GM12878 (cell line): ENCODE measurements around the gene LDHA. TPM values are rescaled to one million over a fixed set of nuclear protein-coding genes. Genes with fewer than 3 reads are reported as not detected.

Source experiments
- ATAC-seq: fragments of 200-7000 bp; cut with Tn5 transposase; 3 replicates; pipeline ENCODE4 v1.9.1; 2020; ENCODE audit warnings: mild to moderate bottlenecking, moderate library complexity
- BruUV-seq: library from RNA; stranded (reverse); fragments of 400-500 nt; replicated peaks from 2 replicates; lab custom pipeline; 2021; lab: Mats Ljungman, UMichigan
- CTCF ChIA-PET: fragments of 300-600 bp; sonication (Branson Sonifier 250); formaldehyde crosslinking; extraction: SDS; loops from one replicate; lab custom pipeline; 2021; ENCODE audit warnings: inconsistent platforms; lab: Yijun Ruan, JAX
- POLR2A ChIA-PET: fragments of 350-600 bp; formaldehyde crosslinking; extraction: SDS; loops from one replicate; lab custom pipeline; 2021; ENCODE audit warnings: inconsistent platforms; lab: Charles Lee
- RAD21 ChIA-PET: fragments of 300-600 bp; sonication (Branson Sonifier 250); formaldehyde crosslinking; loops from one replicate; lab custom pipeline; 2023; ENCODE audit warnings: antibody characterized with exemption; ENCODE audit not compliant: unreplicated experiment; lab: Charles Lee
- SMC1A ChIA-PET: fragments of 300-600 bp; sonication (Branson Sonifier 250); formaldehyde crosslinking; loops from one replicate; lab custom pipeline; 2023; ENCODE audit not compliant: unreplicated experiment, uncharacterized antibody; lab: Charles Lee
- DNase-seq: peaks from one replicate; pipeline ENCODE4 v3.0.0-alpha.2; 2011; ENCODE audit warnings: low read depth, low spot score
- FAIRE-seq: peaks from 3 replicates; lab custom pipeline; 2011; peaks lifted over from hg19 to GRCh38; lab: Jason Lieb, UNC
- H2AFZ ChIP-seq: 2 replicates; pipeline ENCODE4 v1.6.0; 2011; ENCODE audit warnings: low read depth, low read length, control low read depth; ENCODE audit not compliant: control insufficient read depth
- H3K27ac ChIP-seq: 2 replicates; pipeline ENCODE4 v1.5.1; 2011; ENCODE audit warnings: control low read depth; ENCODE audit not compliant: control insufficient read depth, insufficient read depth
- H3K27me3 ChIP-seq, 2 experiments: replicated peaks in 1 of 2; 2 replicates each; pipeline versions ENCODE4 v1.6.0 to v1.6.1; 2011; ENCODE audit warnings: low read length in 1 of 2; ENCODE audit not compliant: control insufficient read depth in 2 of 2, insufficient read depth in 2 of 2
- H3K36me3 ChIP-seq, 2 experiments: 2 replicates each; pipeline ENCODE4 v1.5.1; 2011; ENCODE audit warnings: low read length in 1 of 2; ENCODE audit not compliant: control insufficient read depth in 2 of 2, insufficient read depth in 2 of 2
- H3K4me1 ChIP-seq: 2 replicates; pipeline ENCODE4 v1.6.1; 2011; ENCODE audit warnings: mild to moderate bottlenecking, low read length, moderate library complexity, mixed read lengths; ENCODE audit not compliant: control insufficient read depth, insufficient read depth
- H3K4me2 ChIP-seq: 2 replicates; pipeline ENCODE4 v1.6.0; 2011; ENCODE audit warnings: control low read depth; ENCODE audit not compliant: control insufficient read depth, insufficient read depth
- H3K4me3 ChIP-seq: fragments of 200-600 bp; sonication (generic); 2 replicates; pipeline ENCODE4 v1.5.1; 2016
- H3K79me2 ChIP-seq: 2 replicates; pipeline ENCODE4 v1.6.0; 2011; ENCODE audit warnings: low read length; ENCODE audit not compliant: control insufficient read depth, insufficient read depth
- H3K9ac ChIP-seq: 2 replicates; pipeline ENCODE4 v1.8.0; 2011; ENCODE audit warnings: low read length, control low read depth, mixed read lengths; ENCODE audit not compliant: control insufficient read depth, insufficient read depth
- H3K9me3 ChIP-seq: replicated peaks from 3 replicates; pipeline ENCODE4 v1.5.1; 2011; ENCODE audit warnings: mild to moderate bottlenecking, low read length; ENCODE audit not compliant: control insufficient read depth, insufficient read depth
- H4K20me1 ChIP-seq: 2 replicates; pipeline ENCODE4 v1.6.0; 2011; ENCODE audit not compliant: control insufficient read depth, insufficient read depth
- MLLT1 ChIP-seq: fragments of 450-650 bp; IDR thresholded peaks from 2 replicates; pipeline ENCODE4 v1.6.1; 2016; ENCODE audit warnings: mild to moderate bottlenecking
- SMAD5 ChIP-seq: IDR thresholded peaks from 2 replicates; pipeline ENCODE4 v1.6.1; 2016; ENCODE audit warnings: antibody characterized with exemption, low read depth
- ZBTB40 ChIP-seq: fragments of 450-650 bp; IDR thresholded peaks from 2 replicates; pipeline ENCODE4 v1.6.1; 2016; ENCODE audit warnings: mild to moderate bottlenecking, moderate library complexity, borderline replicate concordance
- WGBS: methylation state at CpG from one replicate; pipeline ENCODE4 v1.1.6; 2016; ENCODE audit warnings: low lambda C conversion rate; ENCODE audit not compliant: insufficient replicate concordance, insufficient coverage; ENCODE audit errors: missing lambda C conversion rate; 5-methylcytosine and 5-hydroxymethylcytosine counted together
- in situ Hi-C: fragments of 300-500 bp; cut with MboI; formaldehyde crosslinking; loops from 9 replicates; pipeline ENCODE4 v1.14.3; 2018; ENCODE audit warnings: mixed read lengths
- intact Hi-C: fragments of 100-400 bp; cut with micrococcal nuclease; formaldehyde crosslinking; loops from one replicate; pipeline ENCODE4 v1.14.2; 2022; ENCODE audit not compliant: unreplicated experiment
- polyA plus RNA-seq, 11 experiments: library from polyadenylated mRNA; depleted of rRNA in 4 of 11; unstranded in 6 of 11; stranded (reverse) in 5 of 11; fragments of >200 nt; fragmentation: Nextera tagmentation in 4 of 11; fragmentation: Illumina TruSeq in 1 of 11; extraction: Ambion mirVana in 4 of 11; extraction: Trizol in 1 of 11; gene quantifications; 1 replicate in 1 of 11; 2 replicates in 10 of 11; pipeline versions ENCODE4 v1.2.1 to v1.2.3, GENCODE V29; 2011 to 2016; ENCODE audit warnings: inconsistent platforms in 2 of 11, missing spikeins in 2 of 11, low read depth in 1 of 11
- total RNA-seq, 4 experiments: library from RNA; depleted of rRNA in 3 of 4; stranded (reverse); fragments of >200 nt in 3 of 4; fragmentation: Illumina TruSeq in 1 of 4; extraction: Trizol in 1 of 4; gene quantifications; 2 replicates each; pipeline versions ENCODE4 v1.2.1 to v1.2.3, GENCODE V29; 2013 to 2021

The LDHA gene
- total and polyA plus RNA-seq, 10 of the 15 experiments (the other 5 are each of a cell fraction or from before 2014, with no cell fraction given): 773 to 2,300 (median 1,367) TPM

GRCh38 chr11:18393581-18394274, 635 bp upstream of the LDHA start:
- H2AFZ ChIP-seq: peak overlapping the region; percentile 97
- ChIA-PET SMC1A (interaction anchor here (0.6 to 7.1 kb wide), 5 partner anchors 10 to 239 kb away, joined by 3 to 83 read pairs (median 37); partner anchors contain the start of gene HPS5), CTCF (interaction anchor here (1.6 to 4.3 kb wide), 3 partner anchors 9 to 150 kb away, joined by 7 to 31 read pairs (median 8); partner anchors contain the start of gene HPS5), POLR2A (interaction anchor here (0.8 to 7.0 kb wide), 8 partner anchors 8 to 375 kb away, joined by 3 to 95 read pairs (median 6); partner anchors contain the start of genes GTF2H1, HPS5 and TSG101), RAD21 (interaction anchor here (0.6 to 6.2 kb wide), 11 partner anchors 10 to 240 kb away, joined by 3 to 39 read pairs (median 5); partner anchors contain the start of genes HPS5 and SPTY2D1)
- TF ChIP-seq ZBTB40: peak; percentile 33; the same call in 1 of the 2 replicates
- TF ChIP-seq MLLT1: peak; percentile 94
- TF ChIP-seq SMAD5: no peak
- ATAC-seq (no peak), DNase-seq (no peak), FAIRE-seq (no peak)
- peak overlapping the region; percentile 30; the same call in 1 of the 2 replicates for H3K4me3 ChIP-seq
- peaks cover 11% of the 10 kb centered on the region; the same call in 1 of the 2 replicates for H4K20me1 ChIP-seq
- H3K79me2 ChIP-seq: peaks cover 50% of the 10 kb centered on the region
- intact Hi-C loops (loop anchor here (1.0 to 10.0 kb wide), 3 partner anchors 9 to 131 kb away; partner anchors contain the start of genes GTF2H1, HPS5 and TSG101), in situ Hi-C loops (no loop called here)
- peak overlapping the region; percentile 84 for H3K4me2 ChIP-seq
- H3K9me3 ChIP-seq: no peaks in the 10 kb centered on the region; the same call in 2 of the 3 replicates
- TSS peak; percentile 97 for BruUV-seq
- no peaks in the 10 kb centered on the region for H3K27me3 ChIP-seq
- peak overlapping the region; percentile 47 for H3K9ac ChIP-seq
- 77% methylated on average over 22 of the region's 22 CpGs for WGBS
- peaks cover 15% of the 10 kb centered on the region for H3K4me1 ChIP-seq
- peak overlapping the region; percentile 95 for H3K27ac ChIP-seq
- H3K36me3 ChIP-seq: peaks cover 7 to 20% of the 10 kb centered on the region in 2 experiments
